DND-41 (cell line): Measurements from ENCODE around the gene NR5A1.

Experiments
- ATAC-seq: fragments of 200-7000 bp; cut with Tn5 transposase; 3 replicates; pipeline ENCODE4 v1.9.1; 2021; ENCODE audit warnings: low read depth; ENCODE audit not compliant: insufficient read depth
- DNase-seq: peaks from one replicate; pipeline ENCODE4 v3.0.0-alpha.2; 2020
- H2AFZ ChIP-seq: 2 replicates; pipeline ENCODE4 v1.6.0; 2012; ENCODE audit warnings: low read depth, low read length
- H3K27ac ChIP-seq: 2 replicates; pipeline ENCODE4 v1.5.1; 2012; ENCODE audit warnings: low read length, inconsistent platforms
- H3K27me3 ChIP-seq: fragments of 200-600 bp; sonication (generic); 2 replicates; pipeline ENCODE4 v1.6.0; 2012; ENCODE audit warnings: low read length, mild to moderate bottlenecking, inconsistent platforms; ENCODE audit not compliant: insufficient read depth, poor library complexity
- H3K36me3 ChIP-seq: 2 replicates; pipeline ENCODE4 v1.5.1; 2012; ENCODE audit warnings: low read length, inconsistent platforms; ENCODE audit not compliant: insufficient read depth
- H3K4me1 ChIP-seq: 2 replicates; pipeline ENCODE4 v1.5.1; 2012; ENCODE audit warnings: mild to moderate bottlenecking, low read length; ENCODE audit not compliant: insufficient read depth
- H3K4me2 ChIP-seq: 2 replicates; pipeline ENCODE4 v1.6.0; 2012; ENCODE audit warnings: mild to moderate bottlenecking, moderate library complexity, low read length, inconsistent platforms; ENCODE audit not compliant: insufficient read depth
- H3K4me3 ChIP-seq, 2 experiments: fragments of 200-600 bp in 1 of 2; shearing (Covaris generic) in 1 of 2; 2 replicates each; pipeline ENCODE4 v1.5.1; 2012 to 2016; ENCODE audit warnings: inconsistent platforms in 2 of 2, low read length in 2 of 2, mild to moderate bottlenecking in 2 of 2, low read depth in 1 of 2, moderate library complexity in 1 of 2
- H3K79me2 ChIP-seq: 2 replicates; pipeline ENCODE4 v1.6.0; 2012; ENCODE audit warnings: low read length, inconsistent platforms; ENCODE audit not compliant: insufficient read depth
- H3K9ac ChIP-seq: 2 replicates; pipeline ENCODE4 v1.6.0; 2012; ENCODE audit warnings: low read depth, mild to moderate bottlenecking, inconsistent platforms, low read length, moderate library complexity
- H3K9me3 ChIP-seq: 2 replicates; pipeline ENCODE4 v1.5.1; 2012; ENCODE audit warnings: low read length, moderate library complexity, mild to moderate bottlenecking, inconsistent platforms; ENCODE audit not compliant: insufficient read depth, severe bottlenecking
- H4K20me1 ChIP-seq: 2 replicates; pipeline ENCODE4 v1.6.0; 2012; ENCODE audit warnings: low read length; ENCODE audit not compliant: insufficient read depth
- CTCF ChIP-seq: IDR thresholded peaks from 2 replicates; pipeline ENCODE4 v1.5.1; 2012; ENCODE audit warnings: borderline replicate concordance, low read length, moderate library complexity, mild to moderate bottlenecking; ENCODE audit not compliant: poor library complexity, severe bottlenecking; ENCODE audit errors: extremely low read depth
- EZH2 ChIP-seq: IDR thresholded peaks from 3 replicates; pipeline ENCODE4 v1.6.1; 2012; ENCODE audit warnings: borderline replicate concordance, low read depth, mild to moderate bottlenecking, moderate library complexity, low read length, inconsistent platforms; ENCODE audit not compliant: severe bottlenecking

The NR5A1 gene

GRCh38 chr9:124468061-124468740 is 39.0 kb downstream of the NR5A1 start:
- H3K79me2 ChIP-seq: no peaks in the 10 kb centered on the region
- no peaks in the 10 kb centered on the region for H3K4me1 ChIP-seq
- H3K4me2 ChIP-seq: no peak overlapping the region
- no peaks in the 10 kb centered on the region for H4K20me1 ChIP-seq
- ATAC-seq: no peak
- H3K9me3 ChIP-seq: no peaks in the 10 kb centered on the region
- no peaks in the 10 kb centered on the region for H3K36me3 ChIP-seq
- no peaks in the 10 kb centered on the region for H3K27me3 ChIP-seq
- no peak overlapping the region for H3K4me3 ChIP-seq
- H2AFZ ChIP-seq: no peak overlapping the region
- no peak overlapping the region for H3K27ac ChIP-seq
- TF ChIP-seq CTCF: no peak
- TF ChIP-seq EZH2: no peak
- no peak for DNase-seq
- H3K9ac ChIP-seq: no peak overlapping the region

GRCh38 chr9:124467410-124468060 is 39.7 kb downstream of the NR5A1 start:
- no peak overlapping the region for H3K4me3 ChIP-seq
- no peaks in the 10 kb centered on the region for H3K36me3 ChIP-seq
- H3K9me3 ChIP-seq: no peaks in the 10 kb centered on the region
- no peaks in the 10 kb centered on the region for H3K79me2 ChIP-seq
- H3K4me2 ChIP-seq: no peak overlapping the region
- H3K27ac ChIP-seq: no peak overlapping the region
- H2AFZ ChIP-seq: no peak overlapping the region
- H3K4me1 ChIP-seq: no peaks in the 10 kb centered on the region
- ATAC-seq (no peak), DNase-seq (no peak)
- H3K27me3 ChIP-seq: no peaks in the 10 kb centered on the region
- TF ChIP-seq CTCF: no peak
- no peak for TF ChIP-seq EZH2
- H4K20me1 ChIP-seq: no peaks in the 10 kb centered on the region
- no peak overlapping the region for H3K9ac ChIP-seq

GRCh38 chr9:124465736-124466135 is 41.5 kb downstream of the NR5A1 start:
- Histone ChIP-seq H2AFZ (no peak overlapping the region), H3K4me1 (no peaks in the 10 kb centered on the region), H3K79me2 (no peaks in the 10 kb centered on the region), H3K4me3 (no peak overlapping the region), H3K4me2 (no peak overlapping the region), H4K20me1 (no peaks in the 10 kb centered on the region), H3K27me3 (no peaks in the 10 kb centered on the region), H3K9ac (no peak overlapping the region), H3K36me3 (no peaks in the 10 kb centered on the region), H3K9me3 (no peaks in the 10 kb centered on the region), H3K27ac (no peak overlapping the region)
- no peak for DNase-seq
- no peak for TF ChIP-seq EZH2
- no peak for TF ChIP-seq CTCF
- ATAC-seq: no peak
